Measurements from ENCODE around the gene WIPF2. TPM values are rescaled to one million over a fixed set of nuclear protein-coding genes. Genes with fewer than 3 reads are reported as not detected.

The WIPF2 gene
- total RNA-seq, 1 experiment from 2014 or later: 6.1 TPM

GRCh38 chr17:40314584-40314956, 95.5 kb downstream of the WIPF2 start:
- peak; percentile 95 for DNase-seq (ENCODE audit: low read depth)

- no peak for DNase-seq (ENCODE audit: low read depth)
These were observed 96.1 kb downstream of the WIPF2 start for GRCh38 chr17:40315206-40315605.

GRCh38 chr17:40315678-40316570, 96.8 kb downstream of the WIPF2 start:
- no peak for DNase-seq (ENCODE audit: low read depth)

- DNase-seq (ENCODE audit: low read depth): peak; percentile 85
These were observed 97.7 kb downstream of the WIPF2 start for GRCh38 chr17:40316571-40317344.

- DNase-seq (ENCODE audit: low read depth): peak; percentile 74
These were observed 98.3 kb downstream of the WIPF2 start for GRCh38 chr17:40317345-40317873.

GRCh38 chr17:40317880-40318829, 99.1 kb downstream of the WIPF2 start:
- peak; percentile 95 for DNase-seq (ENCODE audit: low read depth)

GRCh38 chr17:40318830-40319391, 99.8 kb downstream of the WIPF2 start:
- DNase-seq (ENCODE audit: low read depth): no peak

- no peak for DNase-seq (ENCODE audit: low read depth)
These were observed 100.8 kb downstream of the WIPF2 start for GRCh38 chr17:40319651-40320540.

- peak; percentile 57 for DNase-seq (ENCODE audit: low read depth)
These were observed 101.8 kb downstream of the WIPF2 start for GRCh38 chr17:40320756-40321523.

GRCh38 chr17:40321524-40321929, 102.4 kb downstream of the WIPF2 start:
- no peak for DNase-seq (ENCODE audit: low read depth)

- DNase-seq (ENCODE audit: low read depth): peak; percentile 59
These were observed 102.9 kb downstream of the WIPF2 start for GRCh38 chr17:40321961-40322357.

GRCh38 chr17:40322358-40323315, 103.5 kb downstream of the WIPF2 start:
- DNase-seq (ENCODE audit: low read depth): peak; percentile 92

- peak; percentile 82 for DNase-seq (ENCODE audit: low read depth)
These were observed 104.6 kb downstream of the WIPF2 start for GRCh38 chr17:40323391-40324381.

GRCh38 chr17:40325156-40326013, 106.3 kb downstream of the WIPF2 start:
- no peak for DNase-seq (ENCODE audit: low read depth)

GRCh38 chr17:40326014-40326831, 107.1 kb downstream of the WIPF2 start:
- no peak for DNase-seq (ENCODE audit: low read depth)

Data from RPMI7951 (cell line).